ENCODE results near the gene ACACA.
A peak's percentile ranks its signal among the peaks of the same experiment; 100 is the strongest.

Gene ACACA

GRCh38 chr17:37286430-37286829 is 120.2 kb downstream of the ACACA start:
- DNase-seq: no peak

DNA sequence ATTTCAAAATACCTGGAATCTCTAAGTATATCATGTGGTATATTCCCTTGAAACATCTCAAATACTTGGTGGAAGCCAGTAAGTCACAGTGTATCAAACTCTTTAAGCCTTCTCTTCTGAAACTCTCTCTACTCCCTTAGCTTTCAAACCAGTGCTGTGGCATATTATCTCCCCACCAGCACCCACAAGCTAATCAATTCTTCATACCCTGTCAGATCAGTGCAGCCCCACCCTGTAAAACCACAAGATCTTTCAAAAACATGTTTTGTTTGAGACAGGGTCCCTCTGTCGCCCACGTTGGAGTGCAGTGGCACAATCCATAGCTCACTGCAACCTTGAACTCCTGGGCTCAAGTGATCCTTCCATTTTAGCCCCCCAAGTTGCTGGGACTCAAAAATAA is 122.4 kb downstream of the ACACA start:
- DNase-seq: no peak

DNA sequence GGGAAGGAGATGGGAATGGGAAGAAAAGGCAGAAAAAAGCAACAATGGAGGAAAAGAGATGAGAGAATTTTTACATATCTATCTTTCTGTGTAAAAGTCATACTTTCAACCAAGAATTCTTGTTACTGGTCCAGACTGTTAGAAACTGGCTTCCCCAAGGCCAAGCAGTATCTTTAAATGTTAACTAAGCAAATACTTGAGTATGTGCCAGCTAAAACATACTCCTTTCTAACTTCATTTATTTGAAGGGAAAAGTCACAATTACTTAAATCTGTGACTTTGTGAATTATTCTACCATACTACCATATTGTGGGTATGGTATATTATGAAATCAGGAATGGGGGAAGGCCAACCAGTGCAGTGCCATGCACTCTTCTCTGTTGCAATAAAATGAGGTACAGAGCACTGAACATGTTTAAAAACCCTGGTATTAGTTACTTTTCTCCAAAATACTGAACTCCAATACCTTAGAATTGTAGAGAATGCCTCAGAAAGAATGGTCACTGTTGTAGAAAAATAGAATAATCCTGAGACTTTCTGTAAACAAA is 123.1 kb downstream of the ACACA start:
- no peak for DNase-seq

GRCh38 chr17:37280841-37281240 is 125.8 kb downstream of the ACACA start:
- DNase-seq: no peak

DNA sequence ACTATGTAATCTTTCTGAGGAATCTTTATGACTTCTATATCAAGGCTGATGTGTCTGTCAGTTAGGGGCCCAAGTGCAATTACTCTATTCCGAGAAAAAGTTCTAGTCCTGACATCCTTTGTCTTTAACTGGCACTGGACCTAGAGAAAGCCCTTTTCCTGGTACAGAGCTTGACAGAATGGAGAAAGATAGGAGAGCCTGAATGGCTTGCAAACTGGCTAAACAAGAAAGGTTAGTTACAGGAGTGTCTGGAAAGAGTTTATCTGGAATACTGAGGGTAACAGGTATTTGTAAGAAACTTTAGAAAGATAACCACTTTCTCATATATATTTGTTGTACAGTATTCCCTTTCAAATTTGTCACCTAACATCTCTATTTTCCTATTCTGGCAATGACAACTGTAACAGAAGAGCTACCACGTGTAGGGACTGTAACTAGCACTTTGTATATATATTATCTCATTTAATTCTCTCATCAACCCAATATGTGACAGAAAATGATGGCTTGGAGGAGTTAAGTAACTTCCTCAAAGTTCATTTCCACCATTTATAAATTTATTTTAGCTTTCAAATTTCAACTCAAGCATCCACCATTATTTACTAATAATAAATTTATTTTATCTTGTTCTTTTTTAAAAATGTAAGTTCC is 128.3 kb downstream of the ACACA start:
- no peak for DNase-seq

- DNase-seq: no peak
Observed at GRCh38 chr17:37276475-37276874, 130.2 kb downstream of the ACACA start.

DNA sequence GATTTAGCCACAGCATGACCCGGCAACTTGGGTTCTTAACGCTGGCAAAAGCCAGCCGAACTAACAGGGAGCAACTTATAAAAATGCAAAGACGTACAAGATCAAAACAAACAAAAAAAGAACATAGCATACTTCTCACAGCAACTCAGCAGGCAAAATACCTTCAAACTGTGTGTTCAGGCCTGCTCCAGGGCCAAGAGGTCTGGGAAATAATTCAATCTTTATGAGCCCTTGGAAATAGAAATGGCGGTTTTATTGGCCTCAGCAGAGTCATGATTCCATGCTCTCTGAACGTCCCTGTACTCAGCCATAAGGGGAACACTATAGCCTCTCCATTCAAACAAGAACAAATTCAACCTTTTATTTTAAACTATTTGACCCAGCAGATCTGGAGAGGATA is 132.2 kb downstream of the ACACA start:
- DNase-seq: no peak

DNA sequence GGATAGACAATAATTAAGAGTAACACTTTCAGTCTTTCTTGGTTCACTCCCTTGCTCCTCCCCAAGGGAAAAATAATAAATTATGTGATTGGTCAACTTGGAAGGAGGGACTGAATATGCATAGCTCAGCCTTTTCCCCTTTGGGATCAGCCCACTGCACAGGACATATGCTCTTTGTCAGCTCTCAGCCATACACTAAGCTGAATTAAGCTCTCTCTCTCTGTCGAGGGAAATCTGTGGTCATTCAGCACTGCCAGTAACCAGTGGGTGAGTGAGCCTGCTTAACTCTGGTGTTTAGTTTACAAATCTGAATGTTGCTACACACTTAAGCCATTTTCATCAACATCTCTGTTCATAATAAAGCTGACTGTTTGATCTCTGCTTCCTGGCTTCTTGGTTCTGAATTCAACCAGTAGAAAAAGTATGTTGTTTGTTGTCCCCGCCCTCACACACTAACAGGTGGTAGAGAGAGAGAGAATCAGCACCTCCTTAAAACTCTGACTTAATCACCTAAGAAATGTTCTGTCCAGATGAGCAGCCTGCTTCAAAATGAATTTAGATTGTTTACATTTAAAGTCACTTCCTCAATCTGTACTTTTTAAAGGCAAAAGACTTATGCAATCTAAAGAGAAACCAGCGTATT is 133.1 kb downstream of the ACACA start:
- DNase-seq: no peak

DNA sequence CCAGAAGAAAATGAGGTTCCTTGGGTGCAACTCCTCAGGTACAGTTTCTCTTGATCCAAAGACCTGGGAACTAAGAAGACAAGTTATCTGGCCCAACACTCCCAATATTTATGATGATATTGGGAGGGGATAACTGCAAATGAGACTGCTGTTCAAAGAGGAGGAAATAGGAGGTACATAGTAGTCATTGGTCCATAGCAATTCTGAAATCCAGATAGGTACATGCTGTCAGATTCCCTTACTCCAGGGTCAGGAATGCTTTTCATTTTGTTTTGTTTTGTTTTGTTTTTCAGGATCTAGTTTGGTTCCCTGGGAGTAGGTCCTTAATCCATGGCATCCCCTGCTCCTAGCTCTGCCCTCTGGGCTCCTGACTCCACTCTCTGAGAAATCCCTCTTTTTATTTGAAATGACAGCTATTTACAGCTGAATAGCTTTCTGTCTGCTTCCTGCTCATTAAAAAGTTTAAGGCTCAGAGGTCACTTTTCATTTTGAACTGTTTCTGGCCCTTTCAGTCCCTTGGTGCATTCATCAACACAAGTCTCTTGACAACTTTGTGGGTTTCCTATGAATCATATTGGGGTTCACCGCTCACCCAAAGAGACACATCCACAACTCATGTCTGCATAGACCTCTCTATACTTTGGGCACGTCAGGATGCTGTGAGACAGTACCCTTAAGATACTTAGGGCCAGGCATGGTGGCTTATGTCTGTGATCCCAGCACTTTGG is 141.0 kb downstream of the ACACA start:
- no peak for DNase-seq

DNA sequence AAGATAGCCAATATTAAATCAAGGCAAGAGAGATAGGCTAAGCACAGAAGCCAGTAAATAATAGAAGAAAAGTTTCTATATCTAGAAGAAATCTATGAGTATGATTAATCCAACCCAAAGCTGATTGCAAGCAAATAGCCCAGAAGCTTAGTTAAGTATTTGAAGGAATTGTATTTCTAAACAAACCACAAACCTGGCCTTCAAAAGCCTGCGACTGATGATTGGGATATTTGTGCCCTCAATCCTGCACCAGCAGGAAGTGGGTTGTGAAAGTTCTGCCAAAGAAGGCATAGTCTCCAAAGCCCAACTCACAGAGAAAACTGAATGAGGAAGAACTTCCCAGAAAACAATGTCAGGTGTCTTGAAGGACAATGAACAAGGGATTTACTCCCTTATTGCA is 145.3 kb downstream of the ACACA start:
- no peak for DNase-seq

DNA sequence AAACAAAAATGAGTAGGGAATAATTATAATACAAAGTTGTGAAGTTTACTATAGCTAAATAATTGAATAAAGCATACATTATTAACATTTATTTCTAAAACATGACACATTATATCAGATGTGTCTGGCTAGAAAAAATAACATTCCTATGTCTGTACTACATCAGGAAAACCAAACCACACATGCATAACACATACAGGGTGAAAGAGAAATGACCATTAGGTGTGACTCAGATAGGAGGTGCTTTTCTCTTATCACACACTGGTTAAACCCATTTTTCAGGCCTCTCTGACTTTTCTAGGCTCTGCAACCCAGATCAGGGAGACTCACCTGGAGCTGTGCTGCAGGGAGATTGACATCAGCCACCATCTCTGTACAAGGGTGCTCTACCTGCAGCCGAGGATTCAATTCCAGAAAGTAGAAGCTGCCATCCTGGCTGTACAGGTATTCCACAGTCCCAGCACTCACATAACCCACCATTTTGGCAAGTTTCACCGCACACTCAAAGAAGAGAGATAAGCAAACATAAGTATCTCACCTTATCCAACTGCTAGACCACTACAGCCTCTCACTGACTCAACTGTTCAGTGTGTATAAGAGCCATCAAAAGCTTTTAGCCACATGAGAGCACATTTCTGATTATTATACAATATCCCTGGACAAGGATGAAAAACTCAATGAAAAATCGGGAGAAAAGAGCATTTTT is 147.5 kb downstream of the ACACA start:
- no peak for DNase-seq

GRCh38 chr17:37256627-37257026 is 150.0 kb downstream of the ACACA start:
- no peak for DNase-seq

GRCh38 chr17:37255432-37255831 is 151.2 kb downstream of the ACACA start:
- DNase-seq: no peak

DNA sequence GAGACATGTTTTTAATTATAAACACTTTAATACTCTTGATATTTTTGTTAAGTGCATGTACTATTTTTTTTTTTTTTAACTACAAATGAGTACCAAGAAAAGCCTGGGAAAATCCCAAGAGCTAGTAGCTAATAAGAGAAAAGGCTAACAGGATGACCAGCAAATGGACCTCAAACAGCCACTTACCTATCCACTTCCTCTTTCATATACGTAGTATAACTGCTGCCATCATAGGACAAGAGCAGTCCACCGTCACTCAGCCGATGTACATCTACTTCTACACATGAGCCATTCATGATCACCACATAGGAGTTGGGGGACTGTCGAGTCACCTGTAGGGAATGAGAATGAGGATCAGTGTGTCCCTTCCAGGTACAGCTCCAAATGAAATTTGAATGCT is 158.8 kb downstream of the ACACA start:
- DNase-seq: no peak

DNA sequence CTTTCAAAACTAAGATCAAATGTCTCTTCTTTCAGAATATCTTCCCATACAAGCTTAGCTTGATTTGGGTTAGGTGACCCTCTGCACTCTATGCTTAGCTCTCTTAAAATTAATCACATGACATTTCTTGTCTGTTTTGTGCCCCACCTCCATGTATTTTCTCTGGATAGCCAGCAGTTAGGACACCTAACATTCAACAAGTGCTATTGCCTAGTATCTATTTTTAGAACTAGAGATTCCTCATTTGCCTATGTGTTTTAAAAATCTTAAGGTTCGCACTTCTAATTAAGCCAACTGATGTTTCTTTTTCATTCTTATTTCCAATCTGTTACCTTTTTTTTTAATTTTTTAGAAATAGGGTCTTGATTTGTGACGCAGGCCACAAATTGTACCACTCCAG is 160.6 kb downstream of the ACACA start:
- no peak for DNase-seq

DNA sequence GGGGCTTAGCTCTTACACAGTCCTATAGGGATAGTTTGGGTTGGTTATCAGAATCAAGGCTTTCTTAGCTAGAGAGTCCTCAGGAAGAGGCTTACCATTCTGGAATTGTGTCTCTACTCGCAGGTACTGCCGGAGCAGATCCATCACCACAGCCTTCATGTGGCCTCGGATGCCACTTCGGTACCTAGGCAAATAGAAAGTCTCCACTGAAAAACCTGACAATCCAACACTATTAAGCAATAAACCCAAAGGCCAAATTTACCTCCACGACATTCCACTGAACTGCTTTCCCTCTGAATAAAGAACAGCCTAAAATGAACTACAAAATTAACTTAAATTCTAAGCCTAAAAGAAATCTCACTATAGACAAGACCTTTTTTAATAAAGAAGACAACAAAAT is 166.3 kb downstream of the ACACA start:
- DNase-seq: no peak

DNA sequence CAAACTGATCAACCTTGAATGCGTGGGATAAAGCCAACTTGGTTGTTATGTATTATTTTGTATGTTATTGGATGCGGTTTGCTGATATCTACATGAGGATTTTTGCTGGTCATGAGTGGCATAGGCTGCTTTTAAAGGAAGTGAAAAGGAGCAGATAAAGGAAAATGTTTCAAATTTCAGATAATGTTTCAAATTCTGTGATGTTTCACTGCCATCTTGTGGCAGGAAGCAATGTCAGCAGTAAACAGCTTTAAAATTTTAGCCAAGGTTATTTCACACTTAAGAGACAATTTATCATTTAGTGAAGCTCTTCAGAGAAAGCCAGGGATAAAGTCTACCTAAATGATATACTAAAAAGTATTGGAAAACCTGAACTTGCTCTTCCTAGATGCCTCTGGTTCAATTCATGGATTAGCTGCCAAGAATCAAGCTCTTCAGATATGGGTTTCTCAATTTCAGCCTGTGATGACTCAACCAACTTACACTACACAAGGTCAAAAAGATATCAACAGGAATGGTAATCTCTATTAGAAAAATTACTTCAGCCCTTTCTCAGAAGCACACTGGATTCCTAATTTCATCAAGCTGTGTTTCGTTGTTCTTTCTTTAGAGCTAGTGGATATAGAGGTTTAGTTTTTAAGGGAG is 166.8 kb downstream of the ACACA start:
- peak; percentile 15 for DNase-seq

GRCh38 chr17:37234106-37234505 is 172.5 kb downstream of the ACACA start:
- DNase-seq: no peak

DNA sequence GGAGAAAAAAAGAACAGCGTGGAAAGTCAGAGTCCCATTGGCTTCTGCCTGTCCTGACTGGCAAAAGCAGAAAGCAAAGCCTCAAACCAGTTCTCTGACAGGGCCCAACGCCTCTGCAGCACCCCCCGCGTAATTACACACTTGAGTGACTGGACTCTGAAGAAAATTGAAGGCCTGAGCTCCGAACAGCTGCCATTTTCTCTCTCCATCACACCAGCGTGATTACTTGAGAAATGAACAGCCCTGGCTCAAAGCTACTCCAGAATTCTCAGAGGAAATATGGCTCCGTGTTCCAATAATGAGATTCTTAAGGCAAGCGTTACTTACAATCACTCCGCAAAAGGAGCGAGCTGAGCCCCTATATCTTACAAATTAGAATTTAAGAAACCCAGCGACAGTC is 173.6 kb downstream of the ACACA start:
- no peak for DNase-seq

DNA sequence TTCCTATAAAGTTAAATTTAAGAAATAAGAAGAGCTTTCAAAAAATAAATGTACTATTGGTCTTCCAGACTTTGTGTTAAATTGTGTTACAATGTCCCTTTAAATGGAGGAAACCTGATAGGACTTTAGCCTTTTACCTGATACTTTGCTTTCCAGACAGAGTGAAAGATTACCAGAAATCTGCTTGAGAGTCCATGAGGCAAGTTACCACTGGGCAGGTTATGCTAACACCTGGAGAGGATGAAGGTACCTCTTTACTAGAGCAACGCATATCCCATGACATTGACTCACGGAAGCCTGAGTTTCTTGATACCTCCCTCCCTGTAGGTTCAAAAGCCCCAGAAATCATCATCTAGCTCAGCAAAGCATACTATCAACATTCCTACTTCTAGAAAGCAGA is 174.7 kb downstream of the ACACA start:
- no peak for DNase-seq

DNA sequence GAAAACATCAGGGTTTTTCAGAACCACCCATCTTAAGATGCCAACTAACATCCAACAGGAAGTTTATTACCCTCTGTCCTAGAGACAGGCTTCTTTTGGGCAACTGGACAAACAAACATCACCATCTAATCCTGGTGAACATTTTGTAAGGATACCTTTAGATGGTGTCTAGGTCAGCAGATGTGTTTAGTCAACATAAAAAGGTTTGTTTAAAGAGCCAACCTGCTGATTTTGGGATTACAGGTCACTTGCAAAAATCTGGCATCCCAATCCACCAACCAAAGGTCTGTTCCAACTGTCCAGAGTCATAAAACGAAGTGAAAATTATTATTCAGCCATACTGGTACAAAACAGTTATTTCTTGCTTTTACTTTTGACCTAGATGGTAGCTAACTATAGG is 176.0 kb downstream of the ACACA start:
- DNase-seq: no peak

DNA sequence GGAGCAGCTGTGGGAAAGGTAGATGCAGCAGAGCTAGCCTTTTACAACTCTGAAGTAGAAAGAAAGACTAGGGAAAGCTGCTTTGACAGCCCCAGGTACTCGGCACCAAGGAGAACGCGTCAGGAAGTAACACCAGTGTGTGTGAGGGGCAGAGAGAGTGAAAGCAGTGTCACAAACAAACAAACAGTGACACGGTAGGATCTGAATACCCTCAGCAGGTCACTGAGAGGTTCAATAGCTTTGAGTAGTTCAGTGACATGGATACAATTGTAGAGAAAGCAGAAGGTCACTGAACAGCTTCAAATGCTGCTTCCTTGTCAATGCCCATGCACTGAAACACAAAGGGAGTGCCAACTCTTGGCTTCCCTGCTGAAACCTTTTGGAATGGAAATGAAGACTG is 181.2 kb downstream of the ACACA start:
- DNase-seq: no peak

DNA sequence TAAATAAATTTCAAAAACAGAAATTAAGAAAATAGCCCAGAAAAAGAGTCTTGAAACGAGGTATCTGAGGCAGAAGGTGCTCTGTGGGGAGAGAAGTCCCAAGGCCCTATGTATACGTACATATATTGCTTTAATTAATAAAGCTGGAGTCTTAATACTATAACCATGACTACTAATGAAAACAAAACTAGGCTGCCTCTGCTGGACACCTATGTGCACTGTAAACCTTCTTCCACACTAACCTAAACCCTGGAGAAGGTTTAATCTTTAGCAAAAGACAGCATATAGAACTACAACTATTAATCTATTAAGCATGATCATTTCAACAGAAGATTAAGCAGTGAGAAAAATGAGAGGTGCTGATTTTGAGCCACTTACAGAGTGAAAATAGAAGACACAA is 184.8 kb downstream of the ACACA start:
- no peak for DNase-seq

Measured in activated CD4-positive, alpha-beta T cell treated with anti-CD3 and anti-CD28 coated beads, Interleukin-10, Interleukin-2, amounts not matched to agents 100 ng/mL and 50 ng/mL, durations not matched to agents 16 hours and 8 hours (primary cell).